ENCODE data around the gene TMEM86B. TPM values are rescaled to one million over a fixed set of nuclear protein-coding genes. Genes with fewer than 3 reads are reported as not detected.

The TMEM86B gene
- total RNA-seq, 1 experiment from 2014 or later: 3.4 TPM

DNA sequence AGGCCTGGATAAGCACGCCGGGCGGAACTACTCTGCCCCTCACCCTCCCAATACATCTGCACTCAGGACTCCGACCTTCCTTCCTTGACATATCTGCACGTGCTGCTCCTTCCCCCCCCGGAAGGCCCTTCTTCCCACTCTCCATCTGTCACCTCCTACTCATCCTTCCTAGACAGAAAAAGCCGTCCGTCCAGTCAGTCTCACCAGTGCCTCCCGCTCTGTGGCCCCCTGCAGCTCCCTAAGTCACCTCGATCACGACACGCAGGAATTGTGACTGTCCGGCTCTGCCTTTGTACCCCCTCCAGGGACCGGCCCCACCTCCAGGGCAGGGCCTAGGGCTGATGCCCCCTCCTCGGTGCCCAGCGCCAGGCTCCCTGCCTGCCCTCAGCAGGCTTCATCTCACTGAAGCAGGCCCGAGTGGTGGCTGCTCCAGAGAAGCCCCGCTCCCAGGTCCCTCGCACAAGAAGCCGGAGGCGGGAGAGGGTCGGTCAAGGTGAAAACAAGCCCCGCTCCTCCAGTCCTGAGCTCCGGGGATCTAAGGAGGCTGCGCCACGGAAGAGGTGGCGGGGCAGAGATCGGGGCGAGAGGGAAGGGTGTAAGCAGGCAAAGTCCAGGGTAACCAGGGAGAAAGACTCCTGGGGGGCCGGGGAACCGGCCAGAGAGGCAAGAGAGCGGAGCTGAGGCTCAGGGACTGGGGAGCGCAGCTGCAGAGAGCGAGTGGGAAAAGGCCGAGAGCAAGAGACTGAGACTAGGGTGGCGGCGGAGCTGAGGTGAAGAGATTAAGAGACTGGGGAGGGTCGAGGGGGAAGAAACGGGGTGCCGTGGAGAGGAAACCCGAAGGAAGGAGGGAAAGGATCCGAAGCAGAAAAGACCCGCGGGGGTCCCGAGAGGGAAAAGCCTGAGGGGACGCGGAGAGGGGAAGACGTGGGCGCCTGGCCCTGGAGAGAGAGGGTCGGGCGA lies 29.2 kb upstream of the TMEM86B start:
- no peak for DNase-seq (ENCODE audit: low spot score)

- no peak for DNase-seq (ENCODE audit: low spot score)
These were observed 28.2 kb upstream of the TMEM86B start for GRCh38 chr19:55256562-55257460.

DNA sequence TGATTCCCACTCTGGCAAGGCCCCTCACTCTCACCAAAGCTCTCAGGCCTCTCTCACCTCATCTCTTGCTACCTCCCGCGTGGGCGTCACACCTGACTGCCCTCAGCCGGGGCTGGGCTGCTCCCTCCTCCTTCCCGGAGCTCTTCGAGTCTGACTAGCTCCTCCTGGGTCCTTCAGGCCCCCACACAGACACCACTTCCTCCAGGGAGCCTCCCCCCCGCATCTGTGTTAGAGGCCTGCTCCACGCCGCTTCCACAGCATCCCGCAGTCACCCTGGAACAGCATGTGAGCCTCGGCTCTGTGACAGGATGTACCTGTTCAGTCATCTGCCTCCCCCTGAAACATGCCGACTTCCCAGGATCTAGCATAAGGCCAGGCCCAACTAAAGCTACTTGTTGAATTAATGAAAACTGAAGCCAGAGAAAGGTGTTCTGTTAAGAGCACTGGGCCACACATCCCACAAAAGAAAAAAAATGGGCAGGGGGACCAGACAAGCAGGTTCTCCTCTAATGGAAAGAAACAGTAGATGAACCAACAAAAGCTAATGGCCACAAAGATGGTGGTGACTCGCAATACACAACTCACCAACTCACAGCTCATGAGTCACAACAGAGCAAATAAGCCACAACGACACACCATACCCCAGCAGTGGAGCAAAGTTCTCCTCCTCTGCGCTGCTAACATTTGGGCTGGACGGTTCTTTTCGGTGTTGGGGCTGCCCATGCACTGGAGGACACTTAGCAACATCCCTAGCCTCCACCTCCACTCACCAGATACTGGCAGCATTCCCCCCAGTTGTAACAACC lies 27.3 kb upstream of the TMEM86B start:
- peak; percentile 38 for DNase-seq (ENCODE audit: low spot score)

DNA sequence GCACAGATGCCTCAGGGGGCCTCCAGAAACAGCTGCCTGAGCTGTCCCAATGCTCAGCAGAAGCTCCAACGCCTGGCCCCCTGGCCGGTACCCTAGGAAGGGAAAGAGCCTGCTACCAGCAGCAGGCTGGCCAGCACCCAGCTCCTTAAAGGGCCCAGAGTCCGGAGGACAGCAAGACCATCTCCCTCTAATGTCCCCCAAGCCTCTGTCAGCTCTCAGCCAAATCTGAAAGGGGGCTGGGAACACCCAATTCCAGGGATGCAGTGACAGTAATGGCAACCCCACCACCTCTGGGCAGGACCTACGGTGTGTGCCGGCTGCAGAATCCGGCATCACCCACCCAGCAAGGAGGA lies 26.0 kb upstream of the TMEM86B start:
- no peak for DNase-seq (ENCODE audit: low spot score)

DNA sequence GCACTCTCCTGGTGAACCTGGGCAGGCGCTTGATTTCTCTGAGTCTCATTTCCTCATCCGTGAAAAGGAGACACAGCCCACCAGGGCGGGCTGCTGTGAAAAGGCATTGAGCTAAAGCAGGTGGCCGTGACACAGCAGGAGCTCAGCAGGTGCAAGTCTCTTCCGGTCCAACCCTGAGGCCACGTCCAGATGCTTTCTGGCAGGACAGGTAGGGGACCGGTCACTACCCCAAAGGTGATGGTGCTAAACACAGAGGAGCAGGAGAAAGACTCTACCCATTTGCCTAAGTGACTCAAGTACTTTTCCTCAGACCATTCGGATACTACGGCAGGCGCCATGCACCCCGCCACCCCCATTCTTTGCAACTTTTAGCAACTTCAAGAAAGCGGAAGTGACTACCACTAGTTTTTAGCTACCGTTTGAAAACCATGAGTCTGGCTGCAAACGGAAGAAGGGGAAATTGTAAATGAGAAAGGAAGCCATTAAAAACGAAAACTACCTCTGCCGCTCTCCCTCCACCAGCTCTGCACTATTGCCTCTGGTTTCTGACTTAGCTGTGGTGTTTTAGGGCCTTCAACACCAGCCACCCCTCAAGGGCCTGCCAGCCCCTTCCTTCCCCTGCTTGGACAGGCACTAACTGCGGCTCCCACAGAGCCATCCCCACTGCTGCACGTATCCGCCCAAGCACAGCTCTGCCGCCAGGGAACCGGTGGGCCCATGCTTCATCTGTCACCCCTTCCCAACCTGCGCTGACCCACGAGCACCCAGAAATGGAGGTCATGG lies 25.5 kb upstream of the TMEM86B start:
- DNase-seq (ENCODE audit: low spot score): no peak

- no peak for DNase-seq (ENCODE audit: low spot score)
These were observed 24.4 kb upstream of the TMEM86B start for GRCh38 chr19:55252760-55253663.

DNA sequence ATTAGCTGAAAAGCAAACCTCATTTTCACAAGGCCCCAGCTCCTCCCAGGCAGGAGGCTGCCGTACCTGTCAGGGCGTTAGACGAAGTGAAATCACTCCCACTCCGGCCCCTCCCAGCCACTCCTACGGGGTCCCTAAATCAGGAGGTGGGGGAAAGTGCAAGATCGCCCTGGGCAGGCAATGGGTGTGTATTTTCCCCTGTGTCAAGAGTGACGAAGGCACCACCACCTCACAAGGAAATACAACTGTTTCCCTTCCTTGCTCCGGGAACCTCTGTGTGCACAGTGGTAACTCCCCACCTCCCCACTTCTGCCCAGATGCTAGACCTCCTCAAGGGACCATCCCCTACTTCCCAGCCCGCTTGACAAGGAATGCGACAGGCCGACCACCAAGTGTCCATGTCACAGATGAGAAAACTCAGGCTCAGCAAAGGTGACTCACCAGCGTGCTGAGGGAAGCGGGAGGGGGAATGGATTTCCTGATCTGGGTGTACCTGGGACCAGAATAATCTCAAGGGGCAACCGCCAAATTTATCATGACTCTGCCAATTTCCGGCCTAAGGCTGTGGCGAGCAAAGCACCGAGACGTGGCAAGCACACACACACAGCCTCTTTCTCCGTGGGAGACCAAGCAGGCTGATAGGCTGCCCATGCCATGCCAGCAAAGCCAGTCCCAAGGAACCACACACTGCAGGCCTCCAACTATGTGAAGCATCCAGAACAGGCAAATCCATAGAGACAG lies 22.9 kb upstream of the TMEM86B start:
- DNase-seq (ENCODE audit: low spot score): peak; percentile 81

DNA sequence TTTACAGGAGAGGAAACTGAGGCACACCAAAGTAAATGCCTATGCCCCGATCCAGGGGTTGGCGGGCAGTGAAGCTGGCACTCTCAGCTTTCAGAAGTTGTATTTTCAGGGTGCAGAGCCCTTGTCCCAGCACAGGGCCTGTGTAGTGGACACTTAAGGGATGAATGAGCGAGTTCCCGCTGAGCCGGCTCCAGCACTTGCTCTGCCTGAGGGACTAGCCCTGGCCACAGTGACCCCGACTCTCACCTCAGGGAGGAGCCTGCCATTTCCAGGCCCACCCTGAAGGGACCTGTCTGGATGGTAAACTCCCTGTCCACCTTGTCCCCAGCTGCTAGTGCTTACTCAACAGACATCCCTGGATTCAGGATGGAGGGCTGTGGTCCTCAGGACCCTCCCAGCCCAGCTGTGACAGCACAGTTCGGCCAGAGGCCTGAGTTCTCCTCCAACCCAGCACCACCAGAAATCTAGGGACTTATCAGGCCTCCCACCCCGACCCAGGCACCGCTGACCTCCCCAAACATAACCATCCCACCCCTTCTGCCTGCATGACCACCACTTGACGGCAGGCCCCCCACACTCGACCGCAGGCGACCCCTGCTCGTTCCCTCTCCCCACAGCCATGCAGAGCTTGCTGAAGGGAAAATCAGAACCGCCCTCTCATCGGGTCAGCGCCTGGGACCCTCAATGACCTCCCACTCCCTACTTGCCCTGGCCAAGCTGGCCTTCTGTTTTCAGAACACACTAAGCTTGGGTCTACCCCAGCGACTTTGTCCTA lies 21.9 kb upstream of the TMEM86B start:
- DNase-seq (ENCODE audit: low spot score): no peak

DNA sequence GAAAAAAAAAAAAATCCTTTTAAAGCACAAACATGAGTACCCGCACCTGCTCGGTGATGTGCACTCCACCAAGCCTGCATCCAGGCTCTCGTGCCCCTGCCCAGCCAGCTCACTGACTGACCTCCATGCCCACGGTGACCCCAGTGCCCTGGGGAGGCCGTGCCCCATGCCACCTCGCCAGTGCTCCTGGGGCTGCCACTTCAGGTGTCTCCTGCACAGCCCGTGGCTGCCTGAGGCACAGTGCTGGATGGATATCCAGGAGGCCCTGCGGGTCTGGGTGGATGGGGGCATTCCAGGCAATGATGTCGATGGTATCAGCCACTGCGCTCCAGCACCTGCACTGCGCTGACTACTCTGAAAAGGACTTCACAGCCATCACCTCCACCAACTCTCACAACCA lies 21.3 kb upstream of the TMEM86B start:
- no peak for DNase-seq (ENCODE audit: low spot score)

- no peak for DNase-seq (ENCODE audit: low spot score)
These were observed 20.1 kb upstream of the TMEM86B start for GRCh38 chr19:55248704-55249103.

DNA sequence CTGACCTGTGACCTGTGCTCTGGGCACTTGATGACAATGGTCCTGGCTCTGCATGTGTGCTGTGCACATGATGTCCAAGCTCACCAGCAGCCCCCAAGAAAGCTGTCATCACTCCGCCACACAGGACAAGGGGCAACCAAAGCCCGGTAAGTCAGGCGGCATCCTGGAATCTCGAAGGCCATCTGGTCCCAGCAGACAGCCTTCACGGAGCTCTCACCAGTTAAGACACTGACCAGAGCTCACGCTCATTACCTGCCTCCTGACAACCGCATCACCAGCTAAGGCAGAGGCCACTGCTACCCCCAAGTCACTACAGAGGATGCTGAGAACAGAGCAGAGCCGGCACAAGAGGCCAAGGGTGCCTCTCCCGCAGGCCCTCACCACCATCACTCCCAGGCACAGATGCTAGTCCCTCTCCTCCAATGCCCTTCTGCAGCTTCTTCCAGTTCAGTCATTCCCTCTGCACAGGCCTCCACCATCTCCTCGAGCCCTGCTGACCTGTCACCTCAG lies 19.7 kb upstream of the TMEM86B start:
- no peak for DNase-seq (ENCODE audit: low spot score)

- DNase-seq (ENCODE audit: low spot score): no peak
These were observed 19.1 kb upstream of the TMEM86B start for GRCh38 chr19:55247621-55248099.

DNA sequence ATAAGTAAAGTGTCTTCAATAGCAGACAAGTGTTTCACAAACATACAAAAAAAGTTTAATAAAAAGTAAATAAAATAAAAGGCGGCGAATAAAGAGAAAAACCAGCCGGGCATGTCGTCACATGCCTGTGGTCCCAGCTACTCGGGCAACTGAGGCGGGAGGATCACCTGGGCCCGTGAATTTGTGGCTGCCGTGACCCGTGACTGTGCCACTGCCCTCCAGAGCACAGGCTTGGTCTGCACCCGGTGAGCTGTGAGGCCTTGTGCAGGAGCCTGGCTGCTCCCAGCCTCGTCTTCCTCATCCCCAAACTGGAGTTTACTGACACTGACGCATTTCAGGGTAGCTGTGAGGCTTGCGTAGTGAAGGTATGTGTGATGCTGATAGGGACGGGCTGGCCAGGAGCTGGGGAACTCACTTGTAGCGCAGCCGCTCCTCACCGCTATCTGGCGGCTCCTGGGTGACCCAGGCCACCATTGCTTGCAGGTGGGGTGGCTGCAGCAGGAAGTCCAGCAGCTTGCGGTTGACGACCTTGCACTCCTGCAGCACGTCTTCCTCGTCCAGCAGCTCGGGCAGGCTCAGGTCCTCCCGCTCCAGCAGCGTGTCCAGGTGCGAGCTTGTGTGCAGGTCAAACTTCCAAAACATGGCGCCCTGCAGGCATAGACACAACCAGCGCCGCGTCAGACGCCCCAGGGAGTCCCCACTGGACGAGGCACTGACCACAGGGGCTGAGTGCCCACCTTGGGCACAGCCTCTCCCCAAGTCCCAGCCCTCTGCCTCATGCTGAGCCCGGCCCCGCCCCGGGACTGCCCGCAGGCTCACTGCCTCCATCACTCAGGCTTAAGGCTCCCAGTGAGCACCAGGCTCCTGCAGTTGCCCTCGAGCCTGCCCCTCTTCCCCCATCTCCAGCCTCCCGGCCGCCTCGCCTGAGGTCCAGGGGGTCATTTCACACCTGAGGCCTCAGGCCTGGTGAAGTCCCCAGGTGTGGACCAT lies 18.2 kb upstream of the TMEM86B start:
- no peak for DNase-seq (ENCODE audit: low spot score)

DNA sequence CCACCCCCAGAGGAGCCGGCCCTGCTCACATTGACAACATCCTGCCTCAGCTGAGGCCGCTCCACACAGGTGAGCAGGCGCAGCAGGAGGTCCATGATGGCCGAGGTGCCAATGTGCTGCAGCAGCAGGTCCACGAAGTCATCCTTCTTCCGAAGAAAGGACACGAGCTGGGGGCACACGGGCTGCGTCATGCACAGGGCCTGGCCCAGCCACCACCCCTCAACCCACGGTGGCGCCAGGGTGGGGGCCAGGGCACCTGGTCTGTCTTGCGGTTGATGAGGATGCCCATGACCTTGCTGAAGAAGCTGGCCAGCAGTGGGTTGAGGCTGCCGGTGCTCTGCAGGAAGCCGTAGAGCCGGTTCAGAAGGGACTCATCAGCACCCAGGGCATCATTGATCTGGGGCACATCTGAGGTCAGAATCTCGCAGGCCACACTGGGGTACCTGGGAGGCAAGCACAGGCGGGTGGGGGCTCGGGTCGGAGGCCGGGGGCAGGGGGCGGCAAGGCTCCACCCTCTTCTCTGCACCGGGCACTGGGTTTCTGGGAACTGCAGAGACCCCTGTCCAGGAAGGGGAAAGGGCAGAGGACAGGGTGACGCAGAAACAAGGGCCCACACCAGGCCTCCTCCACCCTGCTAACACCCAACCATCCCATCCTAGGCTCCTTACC lies 16.8 kb upstream of the TMEM86B start:
- DNase-seq (ENCODE audit: low spot score): no peak

GRCh38 chr19:55244004-55244680 lies 15.6 kb upstream of the TMEM86B start:
- DNase-seq (ENCODE audit: low spot score): no peak

DNA sequence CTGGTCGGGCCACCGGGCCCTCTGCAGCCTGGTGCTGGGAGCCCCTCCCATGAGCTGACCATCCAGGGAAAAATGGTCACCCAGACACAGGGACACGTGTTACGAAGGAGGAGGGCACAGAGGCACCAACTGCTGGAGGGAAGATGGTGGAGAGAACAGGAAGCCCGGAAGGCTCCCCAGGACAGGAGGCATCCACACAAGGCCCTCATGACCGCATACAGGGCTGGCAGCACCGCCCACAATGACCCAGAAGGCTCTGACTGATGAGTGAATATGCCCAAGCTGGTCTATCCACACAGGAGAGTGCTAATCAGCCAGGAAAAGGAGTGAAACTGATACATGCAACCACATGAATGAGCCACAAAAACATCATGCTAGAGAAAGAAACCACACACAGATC lies 14.0 kb upstream of the TMEM86B start:
- no peak for DNase-seq (ENCODE audit: low spot score)
